Upper lobe of left lung (tissue), 4 donors: ENCODE measurements around the gene ZNF750.

Experiments used
- EP300 ChIP-seq, 4 donors: sonication (generic); formaldehyde crosslinking; IDR thresholded peaks; one replicate each; pipeline ENCODE4 v1.5.1; 2017; ENCODE audit warnings: antibody characterized with exemption in 4 of 4, control low read depth in 2 of 4
- POLR2A ChIP-seq, 4 donors: fragments of 450-650 bp; IDR thresholded peaks; one replicate each; pipeline ENCODE4 v1.5.1; 2016 to 2017; ENCODE audit warnings: antibody characterized with exemption in 4 of 4, mild to moderate bottlenecking in 2 of 4
- TF ChIP-seq, protein P1 (sequence below), 6 experiments: fragments of 450-650 bp in 4 of 6; fragments of 200-600 bp in 2 of 6; sonication (generic) in 2 of 6; IDR thresholded peaks; one replicate each; pipeline ENCODE4 v1.5.1; 2016 to 2019; ENCODE audit warnings: antibody characterized with exemption in 6 of 6

DNA sequence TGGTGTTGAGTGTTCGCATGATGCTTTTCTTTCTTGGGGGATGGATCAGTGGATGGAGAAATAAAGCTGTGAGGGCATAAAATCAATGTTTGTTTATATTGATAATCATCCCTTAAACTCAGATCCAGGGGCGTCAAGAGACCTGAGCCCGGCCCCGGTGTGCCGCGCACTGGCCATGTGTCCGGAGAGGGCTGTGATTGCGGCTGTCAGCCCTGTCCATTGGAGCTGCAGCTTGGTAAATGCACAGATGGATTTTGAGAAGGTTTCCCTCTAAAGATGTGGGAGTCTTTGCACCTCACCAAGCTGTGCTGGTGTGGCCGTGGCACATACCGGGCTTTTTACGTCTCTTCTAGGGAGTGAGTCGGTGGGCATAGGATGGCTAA lies 21.6 kb upstream of the ZNF750 start:
- TF ChIP-seq POLR2A (IDR thresholded peaks at IDR 0.05) (no peak), EP300 (IDR thresholded peaks at IDR 0.05) (no peak)
- TF ChIP-seq, protein P1, sequence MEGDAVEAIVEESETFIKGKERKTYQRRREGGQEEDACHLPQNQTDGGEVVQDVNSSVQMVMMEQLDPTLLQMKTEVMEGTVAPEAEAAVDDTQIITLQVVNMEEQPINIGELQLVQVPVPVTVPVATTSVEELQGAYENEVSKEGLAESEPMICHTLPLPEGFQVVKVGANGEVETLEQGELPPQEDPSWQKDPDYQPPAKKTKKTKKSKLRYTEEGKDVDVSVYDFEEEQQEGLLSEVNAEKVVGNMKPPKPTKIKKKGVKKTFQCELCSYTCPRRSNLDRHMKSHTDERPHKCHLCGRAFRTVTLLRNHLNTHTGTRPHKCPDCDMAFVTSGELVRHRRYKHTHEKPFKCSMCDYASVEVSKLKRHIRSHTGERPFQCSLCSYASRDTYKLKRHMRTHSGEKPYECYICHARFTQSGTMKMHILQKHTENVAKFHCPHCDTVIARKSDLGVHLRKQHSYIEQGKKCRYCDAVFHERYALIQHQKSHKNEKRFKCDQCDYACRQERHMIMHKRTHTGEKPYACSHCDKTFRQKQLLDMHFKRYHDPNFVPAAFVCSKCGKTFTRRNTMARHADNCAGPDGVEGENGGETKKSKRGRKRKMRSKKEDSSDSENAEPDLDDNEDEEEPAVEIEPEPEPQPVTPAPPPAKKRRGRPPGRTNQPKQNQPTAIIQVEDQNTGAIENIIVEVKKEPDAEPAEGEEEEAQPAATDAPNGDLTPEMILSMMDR (IDR thresholded peaks at IDR 0.05): no peak
